Measurements from ENCODE around the gene DHRSX.
"Not testable (repeated sequence)": the region's sequence is repeated elsewhere in the genome, so short reads cannot be mapped to it uniquely, and the experiment has no call there.

DNA sequence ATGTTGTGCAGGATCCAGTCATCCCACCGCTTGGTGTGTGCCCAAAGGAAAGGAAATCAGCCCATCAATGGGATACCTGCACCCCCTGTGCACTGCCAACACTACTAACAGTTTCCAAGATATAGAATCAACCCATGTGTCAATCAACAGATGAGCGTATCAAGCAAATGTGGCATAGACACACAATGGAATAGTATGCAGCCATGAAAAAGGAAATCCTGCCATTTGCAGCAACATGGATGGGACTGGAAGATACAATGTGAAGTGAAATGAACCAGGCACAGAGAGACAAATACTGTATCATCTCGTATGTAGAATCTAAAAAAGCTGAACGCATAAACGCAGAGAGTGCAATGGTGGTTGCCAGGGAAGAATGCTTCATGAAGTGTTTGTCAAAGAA is 20.8 kb downstream of the DHRSX start:
- TF ChIP-seq, protein P1, sequence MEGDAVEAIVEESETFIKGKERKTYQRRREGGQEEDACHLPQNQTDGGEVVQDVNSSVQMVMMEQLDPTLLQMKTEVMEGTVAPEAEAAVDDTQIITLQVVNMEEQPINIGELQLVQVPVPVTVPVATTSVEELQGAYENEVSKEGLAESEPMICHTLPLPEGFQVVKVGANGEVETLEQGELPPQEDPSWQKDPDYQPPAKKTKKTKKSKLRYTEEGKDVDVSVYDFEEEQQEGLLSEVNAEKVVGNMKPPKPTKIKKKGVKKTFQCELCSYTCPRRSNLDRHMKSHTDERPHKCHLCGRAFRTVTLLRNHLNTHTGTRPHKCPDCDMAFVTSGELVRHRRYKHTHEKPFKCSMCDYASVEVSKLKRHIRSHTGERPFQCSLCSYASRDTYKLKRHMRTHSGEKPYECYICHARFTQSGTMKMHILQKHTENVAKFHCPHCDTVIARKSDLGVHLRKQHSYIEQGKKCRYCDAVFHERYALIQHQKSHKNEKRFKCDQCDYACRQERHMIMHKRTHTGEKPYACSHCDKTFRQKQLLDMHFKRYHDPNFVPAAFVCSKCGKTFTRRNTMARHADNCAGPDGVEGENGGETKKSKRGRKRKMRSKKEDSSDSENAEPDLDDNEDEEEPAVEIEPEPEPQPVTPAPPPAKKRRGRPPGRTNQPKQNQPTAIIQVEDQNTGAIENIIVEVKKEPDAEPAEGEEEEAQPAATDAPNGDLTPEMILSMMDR (IDR thresholded peaks at IDR 0.05; ENCODE audit: low read depth, low read length, poor library complexity, severe bottlenecking), result not testable (repeated sequence)
- not testable (repeated sequence) for TF ChIP-seq EZH2phosphoT487 (IDR thresholded peaks at IDR 0.05; ENCODE audit: borderline replicate concordance, low read length)
